NCI-H146 treated with DMSO at 0.1 percent for 48 hours (cell line): ENCODE measurements around the gene ERGIC2.
A peak's percentile ranks its signal among the peaks of the same experiment; 100 is the strongest.

Experiments
- DNase-seq: peaks from one replicate; lab custom pipeline; 2025; ENCODE audit not compliant: unreplicated experiment; lab: John Stamatoyannopoulos, UW

The ERGIC2 gene

GRCh38 chr12:29376118-29376517, 4.9 kb downstream of the ERGIC2 start:
- no peak for DNase-seq

GRCh38 chr12:29374913-29375312, 6.1 kb downstream of the ERGIC2 start:
- DNase-seq = no peak

GRCh38 chr12:29374012-29374411, 7.0 kb downstream of the ERGIC2 start:
- DNase-seq = no peak

DNA sequence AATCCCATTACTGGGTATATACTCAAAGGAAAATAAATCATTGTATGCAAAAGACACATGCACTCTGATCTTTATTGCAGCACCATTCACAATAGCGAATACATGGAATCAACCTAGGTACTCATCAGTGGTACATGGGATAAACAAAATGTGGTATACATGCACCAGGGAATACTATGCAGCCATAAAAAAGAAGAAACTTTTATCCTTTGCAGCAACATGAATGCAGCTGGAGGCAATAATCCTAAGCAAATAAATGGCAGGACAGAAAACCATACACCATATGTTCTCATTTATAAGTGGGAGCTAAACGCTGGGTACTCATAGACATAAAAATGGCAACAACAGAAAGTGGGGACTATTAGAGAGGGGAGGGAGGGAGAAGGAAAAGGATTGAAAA, 15.9 kb downstream of the ERGIC2 start:
- no peak for DNase-seq

GRCh38 chr12:29354954-29355353, 26.0 kb downstream of the ERGIC2 start:
- DNase-seq = no peak

GRCh38 chr12:29350080-29350479, 30.9 kb downstream of the ERGIC2 start:
- no peak for DNase-seq

- no peak for DNase-seq
Measured at GRCh38 chr12:29346769-29347421, 34.1 kb downstream of the ERGIC2 start.

DNA sequence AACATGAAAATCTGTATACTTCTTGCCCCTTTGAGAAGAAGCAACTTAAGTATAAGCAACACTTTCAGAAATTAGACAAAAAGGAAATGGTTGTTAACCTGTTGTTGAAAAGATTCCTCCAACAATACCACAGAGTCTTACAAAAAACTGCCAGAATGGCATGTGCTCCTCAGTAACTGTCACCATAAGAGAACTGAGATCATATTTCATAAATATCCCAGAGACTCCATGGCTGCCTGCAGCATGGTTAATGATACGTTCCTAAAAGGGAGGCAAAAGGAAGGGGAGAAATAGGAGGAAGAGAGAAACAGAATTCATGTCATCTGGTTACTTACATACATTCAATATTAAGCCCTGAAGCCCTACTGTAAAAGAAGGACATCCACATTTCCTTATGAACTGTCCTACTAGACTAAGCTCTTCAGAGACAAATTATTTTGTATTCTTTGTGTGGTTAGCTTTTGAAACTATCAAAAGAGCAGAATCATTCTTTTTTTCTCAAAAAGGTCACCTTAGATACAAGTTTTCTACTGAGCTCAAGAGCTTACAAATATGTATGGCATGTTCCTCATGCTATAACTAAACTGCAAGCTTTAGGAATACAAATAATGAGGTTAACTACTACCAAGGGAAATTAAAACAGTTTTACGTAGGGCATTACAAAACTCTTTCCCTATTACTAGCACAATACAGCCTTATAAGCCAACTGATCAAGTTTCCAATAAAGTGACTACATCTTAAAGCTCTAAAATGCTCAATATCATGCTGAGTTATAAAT, 37.8 kb downstream of the ERGIC2 start:
- no peak for DNase-seq

GRCh38 chr12:29337325-29337724, 43.6 kb downstream of the ERGIC2 start:
- no peak for DNase-seq

DNA sequence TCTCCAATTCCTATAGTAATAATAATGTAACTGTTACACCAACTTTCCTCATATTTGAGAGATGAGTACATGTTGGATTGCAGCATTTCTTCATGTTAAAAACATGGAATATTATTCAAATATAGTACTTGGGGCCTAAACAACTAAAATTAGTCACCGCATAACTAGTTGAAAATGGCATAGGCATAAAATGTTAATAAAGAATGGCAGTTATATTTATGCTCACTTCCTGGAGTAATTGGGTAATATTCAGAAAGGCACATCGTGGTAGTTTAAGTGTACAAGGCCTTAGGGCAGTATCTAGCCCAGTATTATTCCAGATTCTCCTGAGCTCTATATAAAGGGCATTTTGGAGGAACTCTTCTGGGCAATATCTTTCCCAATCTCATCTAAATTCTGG, 46.0 kb downstream of the ERGIC2 start:
- DNase-seq = no peak

DNA sequence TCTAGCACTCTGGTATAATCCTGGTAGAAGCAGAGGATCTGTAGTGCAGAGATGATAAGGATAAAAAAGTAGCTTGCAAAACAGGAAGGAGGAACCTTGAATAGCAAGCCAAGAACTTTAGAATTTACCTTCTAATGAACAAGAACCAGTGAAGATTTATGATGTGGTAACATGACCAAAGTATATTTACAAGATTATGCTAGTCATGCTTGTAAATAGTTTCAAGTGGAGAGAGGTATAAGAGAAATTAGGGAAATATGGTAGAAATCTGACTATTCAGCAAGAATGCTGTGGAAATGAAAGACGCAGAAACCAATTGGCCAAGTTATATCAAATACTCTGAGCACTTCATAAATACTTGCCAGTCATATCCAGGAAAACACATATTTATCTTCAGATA, 47.8 kb downstream of the ERGIC2 start:
- no peak for DNase-seq

DNA sequence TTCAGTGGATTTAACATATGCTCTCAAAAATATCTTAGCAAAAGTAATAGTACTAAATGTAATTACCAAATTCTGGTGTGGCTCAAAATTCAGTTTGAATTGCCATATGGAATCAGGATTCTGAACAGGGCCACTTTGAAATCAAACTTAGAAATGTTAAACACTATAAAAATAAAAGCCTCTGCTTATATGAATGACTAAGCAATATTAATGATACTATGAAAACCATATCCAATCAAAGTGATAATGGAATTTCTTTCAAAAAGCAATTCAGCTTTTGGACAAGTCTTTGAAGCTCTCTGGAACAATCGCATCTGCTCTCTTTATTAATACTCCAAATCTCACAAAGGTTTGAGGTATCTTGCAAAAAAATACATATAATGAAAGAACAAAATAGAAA, 51.6 kb downstream of the ERGIC2 start:
- DNase-seq = no peak

DNA sequence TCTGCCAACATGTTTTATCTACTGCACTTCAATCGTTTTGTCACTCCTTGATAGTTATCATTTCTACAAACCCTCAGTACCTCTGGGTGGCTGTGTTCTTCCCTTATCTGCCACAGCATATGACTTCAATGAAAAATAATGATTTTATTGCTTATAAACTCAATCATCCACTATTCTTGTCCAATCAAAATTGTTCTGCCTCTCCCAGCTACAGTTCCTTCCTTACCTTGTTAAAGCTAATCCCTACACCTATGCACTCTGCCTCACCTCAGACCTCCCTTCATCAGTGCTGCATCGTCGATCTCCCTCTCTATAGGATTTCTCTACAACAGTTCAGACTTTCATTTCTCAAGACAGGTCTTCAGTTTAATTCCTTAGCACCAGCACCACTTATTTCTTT, 58.8 kb downstream of the ERGIC2 start:
- DNase-seq = no peak

DNA sequence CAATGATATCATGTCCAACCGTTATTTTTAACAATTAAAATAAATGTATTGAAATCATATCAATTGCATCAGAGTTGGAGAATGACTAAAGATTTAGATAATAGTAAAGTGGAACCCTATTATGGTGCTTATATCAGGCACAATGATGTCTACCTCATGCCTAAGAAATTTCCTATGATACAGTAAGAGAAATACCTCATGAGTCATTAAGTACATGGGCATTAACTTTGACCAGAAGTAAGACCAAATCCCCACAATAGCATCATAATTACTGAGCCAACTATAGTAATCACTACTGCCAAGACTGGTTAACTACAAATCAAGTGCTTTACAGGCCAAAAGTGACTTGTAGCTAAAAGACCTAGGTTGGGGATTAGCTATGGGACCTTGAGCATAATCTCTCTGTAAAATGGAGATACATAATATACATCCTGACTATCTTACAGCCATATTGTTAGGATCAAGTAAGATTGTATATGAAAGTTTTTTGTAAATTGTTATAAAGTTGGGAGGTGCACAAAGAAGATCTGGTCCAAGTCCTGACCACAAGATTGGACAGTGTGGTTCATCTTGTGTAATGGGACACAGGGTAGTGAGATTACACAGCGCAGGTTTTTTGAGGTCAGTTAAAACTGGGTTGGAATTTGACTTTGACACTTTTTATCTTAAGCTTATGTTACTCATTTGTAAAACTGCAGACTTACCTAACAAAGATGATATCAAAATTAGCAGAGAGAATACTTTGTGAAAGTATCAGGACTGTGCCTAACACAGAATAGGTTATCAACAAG, 60.5 kb downstream of the ERGIC2 start:
- no peak for DNase-seq

DNA sequence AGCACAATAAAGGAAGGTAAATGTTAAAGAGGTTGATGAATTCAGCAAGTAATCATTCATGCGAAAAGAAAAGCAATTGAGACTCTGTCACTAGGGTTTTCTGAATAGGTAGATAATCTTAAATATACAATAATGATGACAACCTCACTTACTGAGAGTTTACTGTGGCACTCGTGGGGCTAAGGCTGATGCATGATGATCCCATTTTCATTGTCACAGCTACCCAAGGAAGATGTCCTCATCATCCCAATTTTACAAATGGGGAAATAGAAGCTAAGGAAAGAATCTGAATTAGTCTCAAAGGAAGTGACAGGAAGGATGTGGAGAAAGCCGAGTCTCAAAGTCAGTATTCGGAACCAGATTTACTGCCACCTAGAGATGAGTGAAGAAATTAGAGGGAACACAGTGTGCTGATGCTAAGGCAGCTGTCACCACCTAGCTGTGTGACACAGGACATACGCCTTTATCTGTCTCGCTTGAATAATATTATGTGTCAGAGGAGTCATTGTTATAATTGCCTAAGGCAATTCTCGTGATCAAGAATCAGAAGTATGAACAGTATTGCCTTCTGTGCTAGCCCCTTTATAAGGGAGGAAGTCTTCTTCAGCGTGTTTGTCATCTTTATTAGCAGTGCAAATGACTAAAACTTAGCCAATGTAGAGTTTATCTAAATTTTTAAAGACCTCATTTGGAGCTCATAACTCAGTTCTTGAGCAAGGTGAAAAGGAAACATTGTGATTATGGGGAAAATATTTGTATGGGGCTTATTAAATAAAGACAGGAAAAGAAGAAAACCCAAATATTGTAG, 63.2 kb downstream of the ERGIC2 start:
- DNase-seq = peak; percentile 81

- DNase-seq = no peak
Measured at GRCh38 chr12:29316752-29317151, 64.2 kb downstream of the ERGIC2 start.

DNA sequence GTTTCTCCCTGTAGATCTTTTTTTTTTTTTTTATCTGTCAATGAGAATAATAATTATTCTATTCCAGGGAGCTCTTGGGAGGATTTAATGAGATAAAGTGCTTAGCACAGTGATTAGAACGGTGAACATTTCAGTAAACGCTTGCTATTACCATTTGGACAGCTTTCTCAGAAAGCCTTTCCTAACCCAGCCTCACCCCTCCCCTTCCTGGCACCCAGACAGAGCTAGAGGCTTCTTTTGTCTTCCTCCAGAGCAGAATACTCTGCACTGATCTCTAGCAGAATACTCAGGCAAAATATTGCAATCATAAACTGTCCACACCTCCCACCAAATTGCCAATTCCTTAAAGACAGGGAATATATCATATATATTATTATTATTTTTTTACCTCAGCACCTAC, 66.6 kb downstream of the ERGIC2 start:
- DNase-seq = no peak

DNA sequence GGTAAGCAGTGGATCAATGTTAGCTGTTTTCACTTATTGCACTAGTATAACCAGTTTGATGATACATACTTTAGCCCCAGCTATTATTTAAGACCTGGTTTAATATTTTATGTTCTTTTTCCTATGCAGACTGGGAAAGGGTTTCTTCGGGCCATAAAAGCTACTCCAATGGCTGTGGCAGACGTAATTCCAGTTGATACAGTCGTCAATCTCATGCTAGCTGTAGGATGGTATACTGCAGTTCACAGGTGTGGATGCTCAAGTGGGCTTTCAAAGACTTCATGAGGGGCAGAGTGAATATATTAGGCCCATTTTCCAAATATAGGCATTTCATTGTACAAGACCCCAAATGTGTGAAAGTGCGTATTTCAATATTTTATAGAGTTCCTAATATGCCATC, 70.1 kb downstream of the ERGIC2 start:
- no peak for DNase-seq

GRCh38 chr12:29309320-29309902, 71.6 kb downstream of the ERGIC2 start:
- no peak for DNase-seq

- no peak for DNase-seq
Measured at GRCh38 chr12:29306682-29307081, 74.3 kb downstream of the ERGIC2 start.

DNA sequence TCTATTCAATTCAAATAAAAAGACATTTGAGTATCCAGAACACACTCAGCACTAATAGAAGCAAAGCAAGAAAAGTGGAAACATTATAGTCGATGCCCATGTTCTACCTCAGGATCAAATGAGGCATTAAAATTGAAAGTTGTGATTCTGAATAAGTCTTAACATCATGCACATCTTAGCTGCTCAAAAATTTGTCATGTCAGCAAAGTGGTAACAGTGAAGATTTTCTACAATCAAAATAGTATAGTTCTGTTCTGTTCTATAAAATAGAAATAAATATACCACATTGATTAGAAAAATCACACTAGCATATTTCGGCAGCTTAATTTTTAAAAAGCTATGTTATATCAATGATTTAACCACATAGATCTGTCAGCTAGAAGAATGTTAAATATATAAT, 74.7 kb downstream of the ERGIC2 start:
- DNase-seq = no peak
